Skeletal muscle tissue (tissue), 4 donors: ENCODE measurements around the gene NR0B2. TPM values are rescaled to one million over a fixed set of nuclear protein-coding genes. Genes with fewer than 3 reads are reported as not detected.
"Not testable (repeated sequence)": the region's sequence is repeated elsewhere in the genome, so short reads cannot be mapped to it uniquely, and the experiment has no call there.

ENCODE experiments used
- H3K27ac ChIP-seq: one replicate; pipeline ENCODE4 v1.7.0; 2013; ENCODE audit warnings: mild to moderate bottlenecking, low read depth, low read length, inconsistent platforms
- H3K27me3 ChIP-seq, 3 donors: one replicate each; pipeline ENCODE4 v1.7.0; 2013; ENCODE audit warnings: low read length in 3 of 3; ENCODE audit not compliant: control insufficient read depth in 3 of 3, insufficient read depth in 3 of 3
- H3K36me3 ChIP-seq, 3 donors: one replicate each; pipeline ENCODE4 v1.7.0; 2013; ENCODE audit warnings: low read length in 3 of 3; ENCODE audit not compliant: control insufficient read depth in 3 of 3, insufficient read depth in 3 of 3
- H3K4me1 ChIP-seq, 3 donors: one replicate each; pipeline ENCODE4 v1.7.0; 2013; ENCODE audit warnings: low read length in 3 of 3, mild to moderate bottlenecking in 3 of 3; ENCODE audit not compliant: control insufficient read depth in 3 of 3, insufficient read depth in 3 of 3
- H3K4me3 ChIP-seq, 3 donors: one replicate each; pipeline ENCODE4 v1.7.0; 2013; ENCODE audit warnings: low read length in 3 of 3
- H3K9ac ChIP-seq, 3 donors: one replicate each; pipeline ENCODE4 v1.7.0; 2013; ENCODE audit warnings: low read length in 3 of 3, mild to moderate bottlenecking in 3 of 3, moderate library complexity in 2 of 3, low read depth in 1 of 3
- H3K9me3 ChIP-seq, 3 donors: one replicate each; pipeline ENCODE4 v1.7.0; 2013; ENCODE audit warnings: low read length in 3 of 3; ENCODE audit not compliant: control insufficient read depth in 3 of 3
- total RNA-seq: library from RNA; depleted of rRNA; stranded (reverse); fragments of >200 nt; gene quantifications from one replicate; pipeline ENCODE4 v1.2.3, GENCODE V29; 2014
- donor health status: Osteomylitis.

NR0B2 gene
- total RNA-seq, 1 donor from 2014 or later: not detected

- Histone ChIP-seq H3K9me3 (no peaks in the 10 kb centered on the region), H3K36me3 (peaks cover 42 to 66% (median 53%) of the 10 kb centered on the region in 3 donors), H3K4me3 (no peak overlapping the region), H3K27ac (no peak overlapping the region), H3K4me1 (no peaks in the 10 kb centered on the region), H3K9ac (no peak overlapping the region), H3K27me3 (no peaks in the 10 kb centered on the region)
Measured at GRCh38 chr1:26879793-26880192, 34.0 kb downstream of the NR0B2 start.

GRCh38 chr1:26877326-26877725, 36.4 kb downstream of the NR0B2 start:
- H3K9me3 ChIP-seq: no peaks in the 10 kb centered on the region
- H3K36me3 ChIP-seq: peaks cover 21 to 42% (median 33%) of the 10 kb centered on the region in 3 donors
- no peak overlapping the region for H3K27ac ChIP-seq
- H3K4me1 ChIP-seq: no peaks in the 10 kb centered on the region
- H3K27me3 ChIP-seq: no peaks in the 10 kb centered on the region
- no peak overlapping the region for H3K9ac ChIP-seq
- no peak overlapping the region for H3K4me3 ChIP-seq

- Histone ChIP-seq H3K36me3 (peaks cover 10 to 23% (median 17%) of the 10 kb centered on the region in 3 donors), H3K4me3 (no peak overlapping the region), H3K27me3 (no peaks in the 10 kb centered on the region), H3K27ac (no peak overlapping the region), H3K9me3 (no peaks in the 10 kb centered on the region), H3K9ac (no peak overlapping the region), H3K4me1 (no peaks in the 10 kb centered on the region)
Measured at GRCh38 chr1:26874896-26875295, 38.9 kb downstream of the NR0B2 start.

GRCh38 chr1:26873097-26873496, 40.7 kb downstream of the NR0B2 start:
- not testable (repeated sequence) for H3K9ac ChIP-seq, H3K27me3 ChIP-seq, H3K4me3 ChIP-seq, H3K27ac ChIP-seq, H3K4me1 ChIP-seq, H3K9me3 ChIP-seq
- H3K36me3 ChIP-seq: peaks cover 0 to 12% (median 6%) of the 10 kb centered on the region in 3 donors

DNA sequence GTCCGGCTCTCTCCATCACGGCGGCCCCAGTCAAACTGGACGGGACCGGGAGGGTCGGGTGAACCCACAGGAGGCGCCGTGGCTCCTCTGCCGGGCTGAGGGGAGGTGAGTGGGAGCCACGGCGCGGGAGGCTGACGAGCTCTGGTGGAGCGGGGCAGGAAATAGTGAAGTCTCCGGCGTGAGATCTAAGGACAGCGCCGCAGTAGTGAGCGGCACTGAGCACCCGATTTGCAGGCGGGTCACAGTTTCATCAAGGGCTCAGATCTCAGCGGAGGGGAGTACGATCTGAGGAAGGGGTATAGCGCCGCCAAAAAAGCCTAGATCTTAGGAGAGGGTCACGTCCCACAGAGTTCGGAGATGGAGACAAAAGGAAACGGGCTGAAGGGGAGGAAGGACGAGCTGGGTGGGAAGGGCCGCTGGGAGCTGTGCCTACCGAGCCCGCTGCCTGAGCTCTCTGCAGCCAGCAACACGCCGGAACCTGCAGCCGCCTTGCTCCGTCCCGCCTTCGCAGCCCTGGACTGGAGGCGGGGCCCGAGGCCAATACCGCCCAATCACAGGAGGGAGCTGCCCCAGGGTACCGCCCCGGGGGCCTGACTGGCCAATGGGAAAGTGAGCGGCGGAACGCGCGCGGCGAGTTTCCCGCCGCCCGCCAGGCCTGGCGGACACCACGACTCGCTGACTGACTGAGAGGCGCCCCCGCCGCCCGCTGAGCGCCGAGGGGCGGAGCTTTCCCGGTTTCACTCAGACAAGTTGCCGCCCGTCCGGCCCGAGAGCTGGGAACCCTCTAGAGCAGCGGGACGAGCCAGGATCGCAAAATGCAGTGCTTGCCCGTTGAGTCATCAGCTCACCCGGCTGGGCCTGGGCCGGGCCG, 48.9 kb downstream of the NR0B2 start:
- H3K4me1 ChIP-seq: peaks cover 12 to 22% (median 14%) of the 10 kb centered on the region in 3 donors
- H3K9me3 ChIP-seq: no peaks in the 10 kb centered on the region
- no peaks in the 10 kb centered on the region for H3K27me3 ChIP-seq
- H3K36me3 ChIP-seq: no peaks in the 10 kb centered on the region
- peak overlapping the region; percentile 97 for H3K27ac ChIP-seq
- peak overlapping the region; percentile 91 to 97 (median 95) for H3K9ac ChIP-seq
- H3K4me3 ChIP-seq: peak overlapping the region; percentile 90 to 91 (median 91)

GRCh38 chr1:26863685-26864077, 50.1 kb downstream of the NR0B2 start:
- Histone ChIP-seq H3K27ac (peak overlapping the region; percentile 70), H3K9ac (peak overlapping the region in 2 of 3 donors; percentile 69 to 84), H3K9me3 (no peaks in the 10 kb centered on the region), H3K27me3 (no peaks in the 10 kb centered on the region), H3K36me3 (no peaks in the 10 kb centered on the region), H3K4me1 (peaks cover 12 to 22% (median 14%) of the 10 kb centered on the region in 3 donors), H3K4me3 (peak overlapping the region in 2 of 3 donors; percentile 90 to 91)

DNA sequence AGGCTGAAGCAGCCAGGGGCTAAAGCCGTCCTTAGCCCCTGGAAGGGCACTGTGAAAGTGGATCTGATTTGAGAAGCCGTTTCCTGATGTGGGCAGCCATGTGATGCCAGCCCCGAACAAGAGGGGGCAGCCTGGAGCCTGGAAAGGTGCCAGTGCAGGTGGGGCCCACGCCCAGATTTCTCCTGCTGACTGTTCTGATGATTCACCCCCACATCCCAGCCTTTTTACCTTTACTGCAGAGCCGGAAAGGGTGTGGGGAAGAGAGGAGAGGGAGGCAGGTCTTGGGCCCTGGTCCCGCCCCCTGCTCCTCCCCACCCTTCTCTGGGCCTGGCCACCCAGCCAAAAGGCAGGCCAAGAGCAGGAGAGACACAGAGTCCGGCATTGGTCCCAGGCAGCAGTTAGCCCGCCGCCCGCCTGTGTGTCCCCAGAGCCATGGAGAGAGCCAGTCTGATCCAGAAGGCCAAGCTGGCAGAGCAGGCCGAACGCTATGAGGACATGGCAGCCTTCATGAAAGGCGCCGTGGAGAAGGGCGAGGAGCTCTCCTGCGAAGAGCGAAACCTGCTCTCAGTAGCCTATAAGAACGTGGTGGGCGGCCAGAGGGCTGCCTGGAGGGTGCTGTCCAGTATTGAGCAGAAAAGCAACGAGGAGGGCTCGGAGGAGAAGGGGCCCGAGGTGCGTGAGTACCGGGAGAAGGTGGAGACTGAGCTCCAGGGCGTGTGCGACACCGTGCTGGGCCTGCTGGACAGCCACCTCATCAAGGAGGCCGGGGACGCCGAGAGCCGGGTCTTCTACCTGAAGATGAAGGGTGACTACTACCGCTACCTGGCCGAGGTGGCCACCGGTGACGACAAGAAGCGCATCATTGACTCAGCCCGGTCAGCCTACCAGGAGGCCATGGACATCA, 50.7 kb downstream of the NR0B2 start, which contains the start of gene SFN:
TSS of gene SFN (plus strand) at position 369 of the 904 bp plus-strand sequence. CDS start at position 433, 64 bp downstream.
- peaks cover 14 to 22% (median 15%) of the 10 kb centered on the region in 3 donors for H3K4me1 ChIP-seq
- peak within 1 kb of the TSS in 2 of 3 donors; percentile 69 to 84 for H3K9ac ChIP-seq
- no peaks in the 10 kb centered on the region for H3K36me3 ChIP-seq
- H3K27ac ChIP-seq: peak within 1 kb of the TSS; percentile 70
- H3K9me3 ChIP-seq: no peaks in the 10 kb centered on the region
- no peaks in the 10 kb centered on the region for H3K27me3 ChIP-seq
- peak within 1 kb of the TSS; percentile 90 to 91 (median 91) for H3K4me3 ChIP-seq

- no peaks in the 10 kb centered on the region for H3K9me3 ChIP-seq
- H3K36me3 ChIP-seq: peaks cover 0 to 2% (median 0%) of the 10 kb centered on the region in 3 donors
- H3K27me3 ChIP-seq: no peaks in the 10 kb centered on the region
- H3K4me3 ChIP-seq: no peak overlapping the region
- no peak overlapping the region for H3K27ac ChIP-seq
- peaks cover 14 to 22% (median 19%) of the 10 kb centered on the region in 3 donors for H3K4me1 ChIP-seq
- no peak overlapping the region for H3K9ac ChIP-seq
Measured at GRCh38 chr1:26861889-26862378, 51.8 kb downstream of the NR0B2 start.
